Peyer's patch (tissue), 4 donors: ENCODE results near the gene RAD51B. TPM values are rescaled to one million over a fixed set of nuclear protein-coding genes. Genes with fewer than 3 reads are reported as not detected.

ENCODE experiments used
- DNase-seq, 3 donors: peaks; one replicate each; pipeline ENCODE4 v3.0.0-alpha.2; 2017 to 2019
- H3K27ac ChIP-seq, 4 donors: fragments of 200-600 bp; sonication (generic); one replicate each; pipeline ENCODE4 v1.5.1; 2016 to 2019
- H3K27me3 ChIP-seq, 2 donors: fragments of 200-600 bp; sonication (generic); one replicate each; pipeline ENCODE4 v1.5.1; 2019
- H3K36me3 ChIP-seq, 3 donors: fragments of 200-600 bp; sonication (generic); one replicate each; pipeline ENCODE4 v1.5.1; 2016 to 2019
- H3K4me1 ChIP-seq, 4 donors: fragments of 200-600 bp; sonication (generic); one replicate each; pipeline ENCODE4 v1.5.1; 2016 to 2019
- H3K4me3 ChIP-seq, 4 donors: fragments of 200-600 bp; sonication (generic); 1 replicate in 3 of 4; 2 replicates in 1 of 4; pipeline ENCODE4 v1.5.1; 2016 to 2019; ENCODE audit warnings: mild to moderate bottlenecking in 1 of 4
- H3K9me3 ChIP-seq, 4 donors: fragments of 200-600 bp; sonication (generic); one replicate each; pipeline ENCODE4 v1.5.1; 2016 to 2019; ENCODE audit warnings: mild to moderate bottlenecking in 1 of 4
- CTCF ChIP-seq, 6 experiments: fragments of 450-650 bp in 4 of 6; fragments of 200-600 bp in 2 of 6; sonication (generic) in 1 of 6; IDR thresholded peaks; one replicate each; pipeline ENCODE4 v1.5.1; 2017 to 2019; ENCODE audit warnings: antibody characterized with exemption in 6 of 6, mild to moderate bottlenecking in 3 of 6, moderate library complexity in 1 of 6
- POLR2A ChIP-seq, 2 donors: fragments of 450-650 bp; IDR thresholded peaks; one replicate each; pipeline ENCODE4 v1.5.1; 2017; ENCODE audit warnings: antibody characterized with exemption in 2 of 2, mild to moderate bottlenecking in 2 of 2, moderate library complexity in 2 of 2
- total RNA-seq, 4 donors: library from RNA; depleted of rRNA; stranded (reverse); fragments of >200 nt; gene quantifications; one replicate each; pipeline ENCODE4 v1.1.0, GENCODE V29; 2016

Gene RAD51B
- total RNA-seq, 4 donors from 2014 or later: 12.6 to 103 (median 33.1) TPM

GRCh38 chr14:67994531-67994930 is 175.0 kb downstream of the RAD51B start:
- no peaks in the 10 kb centered on the region for H3K27me3 ChIP-seq
- no peak overlapping the region for H3K4me3 ChIP-seq
- H3K36me3 ChIP-seq: no peaks in the 10 kb centered on the region
- no peaks in the 10 kb centered on the region for H3K9me3 ChIP-seq
- H3K27ac ChIP-seq: no peak overlapping the region
- no peak for DNase-seq
- no peak for TF ChIP-seq POLR2A (IDR thresholded peaks at IDR 0.05)
- TF ChIP-seq CTCF (IDR thresholded peaks at IDR 0.05): no peak
- no peaks in the 10 kb centered on the region for H3K4me1 ChIP-seq

- Histone ChIP-seq H3K4me1 (no peaks in the 10 kb centered on the region), H3K36me3 (no peaks in the 10 kb centered on the region), H3K9me3 (no peaks in the 10 kb centered on the region), H3K4me3 (no peak overlapping the region), H3K27me3 (no peaks in the 10 kb centered on the region), H3K27ac (no peak overlapping the region)
- no peak for TF ChIP-seq POLR2A (IDR thresholded peaks at IDR 0.05)
- DNase-seq: no peak
These were observed 176.7 kb downstream of the RAD51B start for GRCh38 chr14:67996235-67996634.

GRCh38 chr14:67998834-67999233 is 179.3 kb downstream of the RAD51B start:
- Histone ChIP-seq H3K4me1 (no peaks in the 10 kb centered on the region), H3K27ac (no peak overlapping the region), H3K9me3 (no peaks in the 10 kb centered on the region), H3K36me3 (no peaks in the 10 kb centered on the region), H3K27me3 (no peaks in the 10 kb centered on the region), H3K4me3 (no peak overlapping the region)
- no peak for TF ChIP-seq POLR2A (IDR thresholded peaks at IDR 0.05)
- no peak for TF ChIP-seq CTCF (IDR thresholded peaks at IDR 0.05)
- DNase-seq: no peak

- H3K9me3 ChIP-seq: no peaks in the 10 kb centered on the region
- TF ChIP-seq POLR2A (IDR thresholded peaks at IDR 0.05) (no peak), CTCF (IDR thresholded peaks at IDR 0.05) (no peak)
- H3K27ac ChIP-seq: peak overlapping the region in 1 of 4 donors; percentile 29
- no peak overlapping the region for H3K4me3 ChIP-seq
- no peaks in the 10 kb centered on the region for H3K4me1 ChIP-seq
- no peaks in the 10 kb centered on the region for H3K27me3 ChIP-seq
- no peaks in the 10 kb centered on the region for H3K36me3 ChIP-seq
- DNase-seq: no peak
These were observed 179.7 kb downstream of the RAD51B start for GRCh38 chr14:67999290-67999689.

- no peak for DNase-seq
- Histone ChIP-seq H3K4me3 (no peak overlapping the region), H3K27me3 (no peaks in the 10 kb centered on the region), H3K4me1 (no peaks in the 10 kb centered on the region), H3K27ac (peak overlapping the region in 1 of 4 donors; percentile 29), H3K36me3 (no peaks in the 10 kb centered on the region), H3K9me3 (no peaks in the 10 kb centered on the region)
- TF ChIP-seq CTCF (IDR thresholded peaks at IDR 0.05) (no peak), POLR2A (IDR thresholded peaks at IDR 0.05) (no peak)
These were observed 180.3 kb downstream of the RAD51B start for GRCh38 chr14:67999705-68000384.

GRCh38 chr14:68000511-68000910 is 180.9 kb downstream of the RAD51B start:
- Histone ChIP-seq H3K9me3 (no peaks in the 10 kb centered on the region), H3K27ac (peak overlapping the region in 1 of 4 donors; percentile 29)
- no peak for DNase-seq

More at GRCh38 chr14:68000511-68000910, 180.9 kb downstream of the RAD51B start:
- TF ChIP-seq CTCF (IDR thresholded peaks at IDR 0.05) (no peak), POLR2A (IDR thresholded peaks at IDR 0.05) (no peak)
- H3K36me3 ChIP-seq: no peaks in the 10 kb centered on the region
- no peak overlapping the region for H3K4me3 ChIP-seq
- H3K27me3 ChIP-seq: no peaks in the 10 kb centered on the region
- no peaks in the 10 kb centered on the region for H3K4me1 ChIP-seq
